ENCODE measurements around the gene CAMTA1. TPM values are rescaled to one million over a fixed set of nuclear protein-coding genes. Genes with fewer than 3 reads are reported as not detected.
"Not testable (repeated sequence)": the region's sequence is repeated elsewhere in the genome, so short reads cannot be mapped to it uniquely, and the experiment has no call there.

The CAMTA1 gene
- polyA plus RNA-seq, 1 donor (not counting 4 experiments of a cell fraction or from before 2014, with no cell fraction given): 51.4 TPM

- H3K27me3 ChIP-seq (ENCODE audit: control insufficient read depth, extremely low read depth, insufficient read depth, low read length): peaks cover 7% of the 10 kb centered on the region
- no peaks in the 10 kb centered on the region for H4K20me1 ChIP-seq (ENCODE audit: control insufficient read depth, extremely low read depth, insufficient read depth, low read length)
- FAIRE-seq: no peak
- peaks cover 10% of the 10 kb centered on the region for H3K9me3 ChIP-seq (ENCODE audit: control insufficient read depth, low read depth, low read length)
- no peaks in the 10 kb centered on the region for H3K9me1 ChIP-seq (ENCODE audit: control insufficient read depth, extremely low read depth, insufficient read depth, low read length)
- no peak for TF ChIP-seq CTCF (optimal IDR thresholded peaks at IDR 0.05 in 1 of 3, IDR thresholded peaks at IDR 0.05 in 1 of 3, conservative IDR thresholded peaks at IDR 0.05 in 1 of 3; ENCODE audit: extremely low read depth in 1 of 3, insufficient read depth in 2 of 3, low read length in 3 of 3)
- no peak for TF ChIP-seq EZH2 (IDR thresholded peaks at IDR 0.05; ENCODE audit: low read length)
- no peak overlapping the region for H3K9ac ChIP-seq (ENCODE audit: control insufficient read depth, extremely low read depth, insufficient read depth, low read length)
- no peaks in the 10 kb centered on the region for H3K4me1 ChIP-seq (ENCODE audit: control insufficient read depth, extremely low read depth, insufficient read depth, low read length)
- no peaks in the 10 kb centered on the region for H3K79me2 ChIP-seq (ENCODE audit: control insufficient read depth, insufficient read depth, low read length)
- H3K36me3 ChIP-seq (ENCODE audit: control insufficient read depth in 2 of 2, extremely low read depth in 1 of 2, insufficient read depth in 2 of 2, low read length in 2 of 2): no peaks in the 10 kb centered on the region
- no peak overlapping the region for H3K4me2 ChIP-seq (ENCODE audit: control insufficient read depth, extremely low read depth, insufficient read depth, low read depth, low read length)
- dilution Hi-C loops (cut with MboI; ENCODE audit: extremely low pct_ligation_motif_present, low sequenced_read_pairs): no loop called here
- no peak overlapping the region for H3K4me3 ChIP-seq (ENCODE audit: control insufficient read depth in 2 of 3, extremely low read depth in 1 of 3, insufficient read depth in 2 of 3, low read depth in 1 of 3, low read length in 3 of 3)
- no peak overlapping the region for H2AFZ ChIP-seq (ENCODE audit: control insufficient read depth, low read length)
- H3K27ac ChIP-seq (ENCODE audit: control insufficient read depth, insufficient read depth, low read length): no peak overlapping the region
- no peak for DNase-seq (ENCODE audit: low read depth, low spot score)
Measured at GRCh38 chr1:7692005-7692404, 906.8 kb downstream of the CAMTA1 start.

GRCh38 chr1:7693037-7693436, 907.8 kb downstream of the CAMTA1 start:
- H3K9ac ChIP-seq (ENCODE audit: control insufficient read depth, extremely low read depth, insufficient read depth, low read length); H3K27me3 ChIP-seq (ENCODE audit: control insufficient read depth, extremely low read depth, insufficient read depth, low read length); H3K27ac ChIP-seq (ENCODE audit: control insufficient read depth, insufficient read depth, low read length); H2AFZ ChIP-seq (ENCODE audit: control insufficient read depth, low read length); DNase-seq (ENCODE audit: low read depth, low spot score); H3K4me2 ChIP-seq (ENCODE audit: control insufficient read depth, extremely low read depth, insufficient read depth, low read depth, low read length); FAIRE-seq; H3K9me1 ChIP-seq (ENCODE audit: control insufficient read depth, extremely low read depth, insufficient read depth, low read length); H3K79me2 ChIP-seq (ENCODE audit: control insufficient read depth, insufficient read depth, low read length); H3K4me3 ChIP-seq (ENCODE audit: control insufficient read depth in 2 of 3, extremely low read depth in 1 of 3, insufficient read depth in 2 of 3, low read depth in 1 of 3, low read length in 3 of 3); H3K4me1 ChIP-seq (ENCODE audit: control insufficient read depth, extremely low read depth, insufficient read depth, low read length); dilution Hi-C loops (cut with MboI; ENCODE audit: extremely low pct_ligation_motif_present, low sequenced_read_pairs); H3K36me3 ChIP-seq (ENCODE audit: control insufficient read depth in 2 of 2, extremely low read depth in 1 of 2, insufficient read depth in 2 of 2, low read length in 2 of 2); H4K20me1 ChIP-seq (ENCODE audit: control insufficient read depth, extremely low read depth, insufficient read depth, low read length): not testable (repeated sequence)
- H3K9me3 ChIP-seq (ENCODE audit: control insufficient read depth, low read depth, low read length): peaks cover 10% of the 10 kb centered on the region

GRCh38 chr1:7693662-7694061, 908.4 kb downstream of the CAMTA1 start:
- Histone ChIP-seq H4K20me1 (ENCODE audit: control insufficient read depth, extremely low read depth, insufficient read depth, low read length) (no peaks in the 10 kb centered on the region), H3K27me3 (ENCODE audit: control insufficient read depth, extremely low read depth, insufficient read depth, low read length) (peaks cover 7% of the 10 kb centered on the region), H3K27ac (ENCODE audit: control insufficient read depth, insufficient read depth, low read length) (no peak overlapping the region), H3K36me3 (ENCODE audit: control insufficient read depth in 2 of 2, extremely low read depth in 1 of 2, insufficient read depth in 2 of 2, low read length in 2 of 2) (no peaks in the 10 kb centered on the region), H3K9me1 (ENCODE audit: control insufficient read depth, extremely low read depth, insufficient read depth, low read length) (no peaks in the 10 kb centered on the region), H3K4me2 (ENCODE audit: control insufficient read depth, extremely low read depth, insufficient read depth, low read depth, low read length) (no peak overlapping the region), H3K9me3 (ENCODE audit: control insufficient read depth, low read depth, low read length) (peaks cover 10% of the 10 kb centered on the region), H3K4me3 (ENCODE audit: control insufficient read depth in 2 of 3, extremely low read depth in 1 of 3, insufficient read depth in 2 of 3, low read depth in 1 of 3, low read length in 3 of 3) (no peak overlapping the region), H3K9ac (ENCODE audit: control insufficient read depth, extremely low read depth, insufficient read depth, low read length) (no peak overlapping the region), H3K79me2 (ENCODE audit: control insufficient read depth, insufficient read depth, low read length) (no peaks in the 10 kb centered on the region), H2AFZ (ENCODE audit: control insufficient read depth, low read length) (no peak overlapping the region), H3K4me1 (ENCODE audit: control insufficient read depth, extremely low read depth, insufficient read depth, low read length) (no peaks in the 10 kb centered on the region)
- TF ChIP-seq CTCF (optimal IDR thresholded peaks at IDR 0.05 in 1 of 3, IDR thresholded peaks at IDR 0.05 in 1 of 3, conservative IDR thresholded peaks at IDR 0.05 in 1 of 3; ENCODE audit: extremely low read depth in 1 of 3, insufficient read depth in 2 of 3, low read length in 3 of 3): no peak
- no peak for DNase-seq (ENCODE audit: low read depth, low spot score)
- FAIRE-seq: no peak
- dilution Hi-C loops (cut with MboI; ENCODE audit: extremely low pct_ligation_motif_present, low sequenced_read_pairs): no loop called here

All from keratinocyte (primary cell).